Measurements from ENCODE around the gene NAXD. TPM values are rescaled to one million over a fixed set of nuclear protein-coding genes. Genes with fewer than 3 reads are reported as not detected.

Gene NAXD
- total and polyA plus RNA-seq, 2 of the 4 experiments (the other 2 are of a cell fraction), result 10.2 to 27.2 TPM

GRCh38 chr13:110638257-110638656 is 22.9 kb downstream of the NAXD start:
- Histone ChIP-seq H2BK120ac (ENCODE audit: low read depth, low read length) (no peak overlapping the region), H3K9me1 (ENCODE audit: insufficient read depth, low read length) (peaks cover 24% of the 10 kb centered on the region), H3K4me2 (ENCODE audit: low read depth, low read length) (no peak overlapping the region), H2BK5ac (ENCODE audit: low read depth, low read length, poor library complexity, severe bottlenecking) (no peak overlapping the region), H2BK15ac (ENCODE audit: low read depth, low read length) (no peak overlapping the region), H3K4ac (ENCODE audit: low read depth, low read length) (no peak overlapping the region), H3K18ac (ENCODE audit: low read depth, low read length) (no peak overlapping the region), H3K36me3 (ENCODE audit: control insufficient read depth, insufficient read depth, low read length) (peaks cover 80% of the 10 kb centered on the region), H3K9me3 (ENCODE audit: control insufficient read depth, insufficient read depth, low read length) (no peaks in the 10 kb centered on the region), H2AFZ (replicated peaks; ENCODE audit: low read length, poor library complexity) (no peak overlapping the region), H4K91ac (ENCODE audit: insufficient read depth, low read depth, low read length) (no peak overlapping the region), H3K4me1 (ENCODE audit: control insufficient read depth, insufficient read depth, low read length) (peaks cover 5% of the 10 kb centered on the region; the same call in 1 of the 2 replicates), H4K5ac (ENCODE audit: low read depth, low read length) (no peak overlapping the region), H3K9ac (ENCODE audit: low read depth, low read length) (no peak overlapping the region), H4K8ac (ENCODE audit: low read depth in 2 of 2, low read length in 2 of 2) (no peak overlapping the region), H4K20me1 (ENCODE audit: insufficient read depth, low read length) (peaks cover 44% of the 10 kb centered on the region), H3K14ac (replicated peaks; ENCODE audit: low read depth, low read length) (no peak overlapping the region), H3K79me1 (ENCODE audit: low read depth in 1 of 2, low read length in 2 of 2) (peaks cover 14 to 49% of the 10 kb centered on the region in 2 experiments), H3K27me3 (ENCODE audit: control insufficient read depth, insufficient read depth, low read length) (no peaks in the 10 kb centered on the region), H3K27ac (ENCODE audit: insufficient read depth, low read length) (no peak overlapping the region), H2AK9ac (replicated peaks; ENCODE audit: low read depth, low read length, poor library complexity) (no peak overlapping the region), H3K23ac (ENCODE audit: low read depth, low read length) (no peak overlapping the region), H3K56ac (ENCODE audit: extremely low read depth, insufficient read depth, low read length) (no peak overlapping the region), H2BK20ac (ENCODE audit: low read depth, low read length) (no peak overlapping the region), H2AK5ac (ENCODE audit: low read depth, low read length) (no peak overlapping the region), H3K4me3 (ENCODE audit: insufficient read depth, low read depth, low read length) (no peak overlapping the region)
- WGBS, 2 experiments (ENCODE audit: extremely low coverage in 2 of 2, insufficient read length in 1 of 2), result 90% methylated on average over 14 of the region's 23 CpGs; no CpG with 5 or more reads in 1 of the 2 experiments
- TF ChIP-seq RAD21 (IDR thresholded peaks at IDR 0.05; ENCODE audit: low read length) (no peak), RFX5 (IDR thresholded peaks at IDR 0.05; ENCODE audit: low read depth, low read length) (no peak)
- ChIA-PET POLR2A (ENCODE audit: unreplicated experiment) (no interaction called here), CTCF (no interaction called here)
- ATAC-seq (ENCODE audit: low read depth) (no peak), DNase-seq (no peak)
- dilution Hi-C loops (cut with HindIII; ENCODE audit: low sequenced_read_pairs, unreplicated experiment), result no loop called here
- in situ Hi-C loops (cut with MboI; ENCODE audit: low sequenced_read_pairs), result no loop called here
- BruUV-seq (replicated peaks), result no TSS peak
- intact Hi-C loops (cut with micrococcal nuclease), result no loop called here
